ENCODE results near the gene SDCBP2.
"Not testable (repeated sequence)": the region's sequence is repeated elsewhere in the genome, so short reads cannot be mapped to it uniquely, and the experiment has no call there.

The SDCBP2 gene

GRCh38 chr20:1360094-1360846 is 31.3 kb upstream of the SDCBP2 start:
- DNase-seq (ENCODE audit: low read depth in 2 of 2, low spot score in 1 of 2) = no peak

DNA sequence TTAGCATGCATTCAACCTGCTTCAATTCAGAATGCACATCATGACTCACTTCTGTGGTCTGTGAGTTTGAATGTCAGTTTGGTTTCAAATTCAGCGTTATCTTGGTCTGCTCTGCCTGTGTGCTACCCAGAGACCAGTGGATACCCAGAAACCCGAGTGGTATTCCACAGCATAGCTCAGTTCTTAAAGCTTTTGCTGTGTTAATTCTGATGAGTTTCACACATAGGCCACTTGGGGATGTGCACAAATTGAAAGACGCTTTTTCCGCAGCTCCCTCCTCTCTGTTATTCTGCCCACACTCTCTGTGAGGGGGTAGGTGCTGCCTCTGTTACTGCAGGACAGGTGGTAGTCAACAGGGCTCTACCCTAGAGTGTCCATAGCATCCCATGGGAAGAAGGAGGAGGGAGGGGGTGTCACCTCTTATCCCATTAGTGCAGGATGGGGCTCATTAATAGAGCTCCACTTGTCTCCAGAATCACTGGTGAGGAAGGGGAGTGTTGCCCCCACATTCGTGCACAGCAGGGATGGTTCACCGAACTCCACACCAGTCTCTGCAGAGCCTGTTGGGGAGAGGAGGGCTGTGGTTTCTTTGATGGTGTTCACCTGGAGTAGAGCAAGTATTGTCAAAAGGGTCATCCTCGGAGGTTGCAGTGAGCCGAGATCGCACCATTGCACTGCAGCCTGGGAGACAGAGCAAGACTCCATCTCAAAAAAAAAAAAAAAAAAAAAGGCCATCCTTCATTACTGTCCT is 29.2 kb upstream of the SDCBP2 start:
- no peak for DNase-seq (ENCODE audit: low read depth in 2 of 2, low spot score in 1 of 2)

DNA sequence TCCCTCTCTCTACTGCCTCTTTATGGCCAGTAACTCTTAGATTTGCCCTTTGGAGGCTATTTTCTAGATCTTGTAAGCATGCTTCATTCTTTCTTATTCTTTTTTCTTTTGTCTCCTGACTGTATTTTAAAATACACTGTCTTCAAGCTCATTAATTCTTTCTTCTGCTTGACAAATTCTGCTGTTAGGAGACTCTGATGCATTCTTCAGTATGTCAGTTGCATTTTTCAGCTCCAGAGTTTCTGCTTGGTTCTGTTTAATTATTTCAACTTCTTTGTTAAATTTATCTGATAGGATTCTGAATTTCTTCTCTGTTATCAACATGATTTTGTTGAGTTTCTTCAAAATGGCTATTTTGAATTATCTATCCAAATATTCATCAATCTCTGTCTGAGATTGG is 25.0 kb upstream of the SDCBP2 start:
- no peak for DNase-seq (ENCODE audit: low read depth in 2 of 2, low spot score in 1 of 2)

- DNase-seq (ENCODE audit: low read depth in 2 of 2, low spot score in 1 of 2) = no peak
Measured at GRCh38 chr20:1346315-1346969, 17.5 kb upstream of the SDCBP2 start.

DNA sequence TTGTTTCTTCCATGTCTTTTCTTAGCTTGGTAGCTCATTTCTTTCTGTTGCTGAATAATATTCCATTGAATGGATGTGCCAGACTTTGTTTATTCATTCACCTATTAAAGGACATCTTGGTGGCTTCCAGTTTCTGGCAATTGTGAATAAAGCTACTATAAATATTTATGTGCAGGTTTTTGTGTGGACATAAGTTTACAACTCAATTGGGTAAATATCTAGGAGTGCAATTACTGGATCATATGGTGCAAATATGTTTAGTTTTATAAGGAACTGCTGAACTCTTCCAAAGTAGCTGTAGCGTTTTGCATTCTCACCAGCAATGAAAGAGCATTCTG is 16.8 kb upstream of the SDCBP2 start:
- no peak for DNase-seq (ENCODE audit: low read depth in 2 of 2, low spot score in 1 of 2)

GRCh38 chr20:1345030-1345755 is 16.3 kb upstream of the SDCBP2 start:
- no peak for DNase-seq (ENCODE audit: low read depth in 2 of 2, low spot score in 1 of 2)

GRCh38 chr20:1343446-1344124 is 14.6 kb upstream of the SDCBP2 start:
- not testable (repeated sequence) for DNase-seq (ENCODE audit: low read depth in 2 of 2, low spot score in 1 of 2)

DNA sequence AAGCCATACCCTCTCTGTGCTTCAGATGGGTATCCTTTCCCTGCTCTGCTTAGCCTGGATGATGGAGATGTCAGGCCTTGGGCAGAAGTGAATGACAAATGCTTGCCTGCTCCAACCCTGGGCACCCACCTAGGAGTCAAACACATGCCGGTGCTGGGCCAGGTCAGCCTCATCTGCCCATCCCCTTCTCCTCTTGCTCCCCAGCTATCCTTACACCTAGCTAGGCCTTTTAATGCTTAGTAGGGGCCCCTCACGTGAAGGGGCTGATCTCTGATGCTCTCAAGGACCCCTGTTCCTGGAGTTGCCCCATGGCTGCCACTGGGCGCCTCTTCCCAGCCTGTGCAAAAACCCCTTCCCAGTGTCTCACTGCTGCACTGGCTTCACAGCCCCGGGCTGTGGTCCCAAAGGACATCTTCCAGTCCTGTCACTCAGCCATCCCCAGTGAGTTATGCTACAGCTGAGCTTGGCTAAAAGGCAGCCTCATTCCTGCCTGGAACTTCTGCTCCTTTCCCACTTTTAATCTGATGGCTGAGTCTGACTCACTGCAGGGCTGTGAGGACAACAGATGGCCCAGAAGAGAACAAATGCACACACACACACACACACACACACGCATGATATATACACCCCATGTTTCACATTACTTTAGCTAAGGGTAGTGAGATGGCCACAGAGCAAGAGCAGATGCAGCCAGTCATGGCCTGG is 12.8 kb upstream of the SDCBP2 start:
- DNase-seq (ENCODE audit: low read depth in 2 of 2, low spot score in 1 of 2) = no peak

- DNase-seq (ENCODE audit: low read depth in 2 of 2, low spot score in 1 of 2) = no peak
Measured at GRCh38 chr20:1338801-1339200, 9.9 kb upstream of the SDCBP2 start.

GRCh38 chr20:1338096-1338495 is 9.2 kb upstream of the SDCBP2 start:
- DNase-seq (ENCODE audit: low read depth in 2 of 2, low spot score in 1 of 2) = no peak

DNA sequence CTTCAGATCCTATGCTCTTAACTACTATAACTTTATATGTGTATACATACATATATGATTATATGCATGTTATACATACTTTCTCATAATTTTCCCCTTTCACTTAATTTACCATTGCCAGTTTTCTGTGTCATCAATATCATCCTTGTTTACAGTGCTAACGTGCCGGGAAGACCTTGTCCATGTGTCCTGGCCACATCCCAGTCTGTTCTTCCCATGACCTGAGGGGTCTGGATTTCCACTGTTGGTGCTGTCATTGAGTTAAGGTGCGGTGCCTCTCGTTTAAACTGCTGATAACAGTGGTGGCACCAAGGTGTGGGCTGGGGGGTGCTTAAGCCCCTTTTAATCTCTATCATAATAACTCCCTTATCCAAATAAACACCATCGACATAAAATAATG is 8.5 kb upstream of the SDCBP2 start:
- DNase-seq (ENCODE audit: low read depth in 2 of 2, low spot score in 1 of 2) = no peak

DNA sequence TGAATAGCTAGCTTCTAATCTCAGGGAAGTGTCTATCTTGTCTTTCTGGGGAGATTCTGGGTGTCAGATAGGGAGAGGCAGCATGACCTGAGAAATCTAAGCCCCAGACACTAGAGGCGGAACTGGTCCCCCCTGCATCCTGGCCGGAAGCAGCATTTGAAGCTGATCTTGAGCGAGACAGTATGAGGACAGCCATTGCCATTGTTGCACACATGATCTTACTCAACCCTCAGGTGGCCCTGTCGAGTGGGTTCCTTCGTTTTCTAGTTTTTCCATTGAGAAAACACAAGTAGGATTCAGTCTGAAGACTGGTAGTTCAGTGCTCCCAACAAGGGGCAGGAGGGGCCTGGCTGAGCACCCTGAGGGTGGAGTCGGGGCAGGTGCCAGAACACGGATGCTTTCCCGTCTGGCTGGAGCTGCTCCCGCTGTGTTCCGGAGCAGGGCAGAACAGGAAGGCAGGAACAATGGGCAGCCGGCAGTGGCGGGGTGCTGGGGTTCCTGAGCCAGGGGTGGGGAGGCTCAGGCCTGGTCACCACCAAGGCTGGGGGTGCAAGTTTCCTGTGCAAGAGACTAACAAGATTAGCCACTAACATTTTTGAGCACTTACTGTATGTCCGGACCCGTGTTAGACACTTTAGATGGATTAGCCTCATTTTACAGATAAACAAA is 7.9 kb upstream of the SDCBP2 start:
- DNase-seq (ENCODE audit: low read depth in 2 of 2, low spot score in 1 of 2) = no peak

DNA sequence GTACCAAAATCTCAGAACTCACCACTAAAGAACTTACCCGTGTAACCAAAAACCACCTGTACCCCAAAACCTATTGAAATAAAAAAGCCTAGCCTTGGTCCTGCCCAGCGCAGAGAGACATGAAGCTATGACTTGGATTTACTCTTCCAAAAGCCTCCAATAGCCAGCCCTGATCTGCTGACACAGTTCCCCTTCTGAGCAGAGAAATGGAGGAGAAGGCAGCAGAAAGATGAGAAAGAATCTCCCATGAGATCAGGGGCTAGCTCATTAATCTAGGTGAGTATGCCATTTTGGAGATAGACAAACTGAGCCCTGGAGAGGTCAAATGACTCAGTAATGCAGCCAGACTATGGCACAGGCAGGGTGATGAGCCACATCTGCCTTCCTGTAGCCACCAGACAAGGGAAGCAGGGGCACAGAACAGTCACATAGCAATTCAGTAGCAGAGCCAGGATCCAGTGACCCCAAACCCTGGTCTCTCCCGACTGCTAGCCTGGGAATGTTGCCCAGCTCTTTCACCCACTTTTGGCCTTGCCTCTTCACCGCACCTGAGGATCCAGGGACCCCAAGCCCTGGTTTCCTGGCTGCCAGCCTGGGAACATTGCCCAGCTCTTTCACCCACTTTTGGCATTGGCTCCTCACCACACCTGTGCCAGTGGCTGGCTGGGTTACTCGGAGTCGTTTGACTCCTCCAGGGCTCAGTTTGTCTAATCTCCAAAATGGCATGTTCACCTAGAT is 7.2 kb upstream of the SDCBP2 start:
- no peak for DNase-seq (ENCODE audit: low read depth in 2 of 2, low spot score in 1 of 2)

- DNase-seq (ENCODE audit: low read depth in 2 of 2, low spot score in 1 of 2) = no peak
Measured at GRCh38 chr20:1334761-1335160, 5.8 kb upstream of the SDCBP2 start.

GRCh38 chr20:1334370-1334731 is 5.4 kb upstream of the SDCBP2 start:
- no peak for DNase-seq (ENCODE audit: low read depth in 2 of 2, low spot score in 1 of 2)

GRCh38 chr20:1333462-1334369 is 4.8 kb upstream of the SDCBP2 start:
- no peak for DNase-seq (ENCODE audit: low read depth in 2 of 2, low spot score in 1 of 2)

DNA sequence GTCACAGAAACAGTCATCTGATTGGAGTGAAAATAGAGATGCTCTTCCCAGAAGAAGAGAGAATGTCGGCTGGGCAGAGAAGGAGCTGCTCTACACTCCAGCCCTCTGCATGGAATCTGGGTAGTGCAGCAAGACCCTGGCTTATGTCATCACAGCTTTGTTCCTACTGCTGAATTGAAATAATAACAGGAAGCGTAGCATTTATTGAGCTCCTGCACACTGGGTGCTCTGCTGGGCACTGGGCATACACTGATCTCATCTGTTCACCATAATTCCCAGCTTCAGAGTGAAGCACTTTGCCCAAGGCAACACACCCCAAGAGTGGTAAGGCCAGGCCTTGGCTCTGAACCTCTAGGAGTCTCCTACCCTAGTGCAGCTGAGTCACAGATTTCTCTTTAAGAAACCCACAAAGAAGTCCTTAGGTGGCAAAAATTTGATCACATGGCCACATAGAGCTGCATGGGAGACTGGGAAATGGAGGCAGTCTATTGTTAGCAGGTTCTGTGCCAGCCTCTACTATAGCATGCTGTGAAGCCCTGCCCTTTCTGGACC is 3.9 kb upstream of the SDCBP2 start:
- no peak for DNase-seq (ENCODE audit: low read depth in 2 of 2, low spot score in 1 of 2)

Measured in stimulated activated CD8-positive, alpha-beta memory T cell treated with anti-CD3 and anti-CD28 coated beads, Interleukin-4, amount 100 ng/mL, for 4 hours (primary cell).